SJCRH30 (cell line): ENCODE results near the gene ERVH48-1. TPM values are rescaled to one million over a fixed set of nuclear protein-coding genes. Genes with fewer than 3 reads are reported as not detected.
"Not testable (repeated sequence)": the region's sequence is repeated elsewhere in the genome, so short reads cannot be mapped to it uniquely, and the experiment has no call there.

Experiments
- DNase-seq, 2 experiments: peaks; one replicate each; pipeline ENCODE4 v3.0.0-alpha.2; 2015 to 2020
- H3K27ac ChIP-seq: fragments of 250-450 bp; sonication (Bioruptor Pico); 2 replicates; pipeline ENCODE4 v1.5.1; 2020; ENCODE audit warnings: mild to moderate bottlenecking, moderate library complexity
- H3K27me3 ChIP-seq: fragments of 250-450 bp; sonication (Bioruptor Pico); 2 replicates; pipeline ENCODE4 v1.5.1; 2020; ENCODE audit warnings: mild to moderate bottlenecking, moderate library complexity
- H3K36me3 ChIP-seq: fragments of 250-450 bp; sonication (Bioruptor Pico); 2 replicates; pipeline ENCODE4 v1.5.1; 2020; ENCODE audit warnings: mild to moderate bottlenecking, moderate library complexity
- H3K4me1 ChIP-seq: fragments of 250-450 bp; sonication (Bioruptor Pico); 2 replicates; pipeline ENCODE4 v1.5.1; 2020; ENCODE audit warnings: mild to moderate bottlenecking, moderate library complexity
- H3K4me3 ChIP-seq: fragments of 250-450 bp; sonication (Bioruptor Pico); 2 replicates; pipeline ENCODE4 v1.5.1; 2020; ENCODE audit warnings: mild to moderate bottlenecking, moderate library complexity
- H3K9me3 ChIP-seq: fragments of 250-450 bp; sonication (Bioruptor Pico); replicated peaks from 2 replicates; pipeline ENCODE4 v1.5.1; 2020; ENCODE audit warnings: mild to moderate bottlenecking, moderate library complexity
- total RNA-seq: library from RNA; depleted of rRNA; stranded (reverse); fragments of >200 nt; shearing (Covaris generic); gene quantifications from 2 replicates; pipeline ENCODE4 v1.2.3, GENCODE V29; 2014; rRNA removed

Gene ERVH48-1
- not detected in 2 replicates for total RNA-seq

- no peaks in the 10 kb centered on the region for H3K36me3 ChIP-seq
- no peaks in the 10 kb centered on the region for H3K27me3 ChIP-seq
- H3K4me3 ChIP-seq, result no peak within 1 kb of the TSS
- H3K4me1 ChIP-seq, result peaks cover 10% of the 10 kb centered on the region; the same call in 1 of the 2 replicates
- no peak for DNase-seq
- H3K9me3 ChIP-seq, result no peaks in the 10 kb centered on the region
- H3K27ac ChIP-seq, result no peak within 1 kb of the TSS
Observed at GRCh38 chr21:42925114-42925926, at the start of gene ERVH48-1. ERVH48-1 (minus strand) TSS chr21:42925630; CDS start chr21:42919006, 6,624 bp downstream.

- Histone ChIP-seq H3K9me3 (no peaks in the 10 kb centered on the region), H3K36me3 (peaks cover 3% of the 10 kb centered on the region; the same call in 1 of the 2 replicates), H3K4me1 (no peaks in the 10 kb centered on the region; the same call in 1 of the 2 replicates), H3K27ac (peak within 1 kb of the TSS; percentile 69), H3K4me3 (peak within 1 kb of the TSS; percentile 88), H3K27me3 (no peaks in the 10 kb centered on the region)
- peak; percentile 99 for DNase-seq
Observed at GRCh38 chr21:42973991-42974831, 48.8 kb upstream of the ERVH48-1 start, which contains the start of gene PKNOX1. PKNOX1 (plus strand) TSS chr21:42974562; CDS start chr21:43004382, 29,820 bp downstream.

- Histone ChIP-seq H3K27me3 (no peaks in the 10 kb centered on the region), H3K36me3 (no peaks in the 10 kb centered on the region), H3K27ac (peak overlapping the region; percentile 59), H3K4me3 (peak overlapping the region; percentile 88), H3K9me3 (no peaks in the 10 kb centered on the region), H3K4me1 (no peaks in the 10 kb centered on the region; the same call in 1 of the 2 replicates)
- DNase-seq, result no peak
Observed at GRCh38 chr21:42973309-42973990, 48.0 kb upstream of the ERVH48-1 start.

GRCh38 chr21:42971897-42972275 is 46.5 kb upstream of the ERVH48-1 start:
- Histone ChIP-seq H3K4me3 (no peak overlapping the region), H3K27ac (no peak overlapping the region), H3K27me3 (no peaks in the 10 kb centered on the region), H3K4me1 (no peaks in the 10 kb centered on the region; the same call in 1 of the 2 replicates), H3K36me3 (no peaks in the 10 kb centered on the region), H3K9me3 (no peaks in the 10 kb centered on the region)
- DNase-seq, result no peak

GRCh38 chr21:42970946-42971653 is 45.7 kb upstream of the ERVH48-1 start:
- Histone ChIP-seq H3K4me1 (no peaks in the 10 kb centered on the region; the same call in 1 of the 2 replicates), H3K27me3 (no peaks in the 10 kb centered on the region), H3K9me3 (no peaks in the 10 kb centered on the region), H3K4me3 (no peak overlapping the region), H3K27ac (no peak overlapping the region), H3K36me3 (no peaks in the 10 kb centered on the region)
- no peak for DNase-seq

GRCh38 chr21:42969193-42969600 is 43.8 kb upstream of the ERVH48-1 start:
- DNase-seq, result no peak
- Histone ChIP-seq H3K36me3 (no peaks in the 10 kb centered on the region), H3K4me3 (no peak overlapping the region), H3K9me3 (no peaks in the 10 kb centered on the region), H3K27me3 (no peaks in the 10 kb centered on the region), H3K4me1 (no peaks in the 10 kb centered on the region; the same call in 1 of the 2 replicates), H3K27ac (no peak overlapping the region)

GRCh38 chr21:42967616-42968015 is 42.2 kb upstream of the ERVH48-1 start:
- not testable (repeated sequence) for H3K4me3 ChIP-seq, H3K4me1 ChIP-seq, H3K9me3 ChIP-seq, H3K36me3 ChIP-seq, H3K27me3 ChIP-seq, H3K27ac ChIP-seq, DNase-seq

- no peaks in the 10 kb centered on the region for H3K27me3 ChIP-seq
- H3K4me1 ChIP-seq, result no peaks in the 10 kb centered on the region
- H3K9me3 ChIP-seq, result no peaks in the 10 kb centered on the region
- no peak overlapping the region for H3K27ac ChIP-seq
- no peak overlapping the region for H3K4me3 ChIP-seq
- DNase-seq, result no peak
- no peaks in the 10 kb centered on the region for H3K36me3 ChIP-seq
Observed at GRCh38 chr21:42965211-42965560, 39.8 kb upstream of the ERVH48-1 start.

GRCh38 chr21:42964546-42965210 is 39.2 kb upstream of the ERVH48-1 start:
- no peak overlapping the region for H3K27ac ChIP-seq
- no peaks in the 10 kb centered on the region for H3K4me1 ChIP-seq
- H3K27me3 ChIP-seq, result no peaks in the 10 kb centered on the region
- DNase-seq, result no peak
- H3K36me3 ChIP-seq, result no peaks in the 10 kb centered on the region
- H3K9me3 ChIP-seq, result no peaks in the 10 kb centered on the region
- H3K4me3 ChIP-seq, result no peak overlapping the region

GRCh38 chr21:42964086-42964485 is 38.7 kb upstream of the ERVH48-1 start:
- H3K4me3 ChIP-seq, result no peak overlapping the region

GRCh38 chr21:42962380-42963007 is 37.1 kb upstream of the ERVH48-1 start:
- Histone ChIP-seq H3K36me3 (no peaks in the 10 kb centered on the region), H3K4me1 (no peaks in the 10 kb centered on the region), H3K27me3 (no peaks in the 10 kb centered on the region), H3K27ac (no peak overlapping the region), H3K9me3 (no peaks in the 10 kb centered on the region), H3K4me3 (no peak overlapping the region)
- no peak for DNase-seq

More at GRCh38 chr21:42964086-42964485, 38.7 kb upstream of the ERVH48-1 start:
- no peak overlapping the region for H3K27ac ChIP-seq
- no peaks in the 10 kb centered on the region for H3K9me3 ChIP-seq
- no peak for DNase-seq
- no peaks in the 10 kb centered on the region for H3K4me1 ChIP-seq
- H3K27me3 ChIP-seq, result no peaks in the 10 kb centered on the region
- no peaks in the 10 kb centered on the region for H3K36me3 ChIP-seq

GRCh38 chr21:42959728-42960127 is 34.3 kb upstream of the ERVH48-1 start:
- no peak overlapping the region for H3K4me3 ChIP-seq
- H3K9me3 ChIP-seq, result no peaks in the 10 kb centered on the region
- H3K4me1 ChIP-seq, result no peaks in the 10 kb centered on the region
- no peaks in the 10 kb centered on the region for H3K27me3 ChIP-seq
- no peaks in the 10 kb centered on the region for H3K36me3 ChIP-seq
- no peak overlapping the region for H3K27ac ChIP-seq
- no peak for DNase-seq

GRCh38 chr21:42958122-42958521 is 32.7 kb upstream of the ERVH48-1 start:
- H3K36me3 ChIP-seq, H3K27me3 ChIP-seq, H3K4me3 ChIP-seq, DNase-seq, H3K4me1 ChIP-seq, H3K27ac ChIP-seq, H3K9me3 ChIP-seq: not testable (repeated sequence)
